Calu3 (cell line): Measurements from ENCODE around the gene SRGAP2C. TPM values are rescaled to one million over a fixed set of nuclear protein-coding genes. Genes with fewer than 3 reads are reported as not detected.
"Not testable (repeated sequence)": the region's sequence is repeated elsewhere in the genome, so short reads cannot be mapped to it uniquely, and the experiment has no call there.

Experiments
- BruUV-seq: library from RNA; stranded (reverse); fragments of 400-500 nt; replicated peaks from 2 replicates; lab custom pipeline; 2021; lab: Mats Ljungman, UMichigan
- CTCF ChIA-PET: fragments of 300-600 bp; sonication (Branson Sonifier 250); formaldehyde crosslinking; loops from one replicate; lab custom pipeline; 2022; ENCODE audit warnings: antibody characterized with exemption; lab: Charles Lee
- DNase-seq: peaks from one replicate; pipeline ENCODE4 v3.0.0; 2022
- H3K27ac Mint-ChIP-seq: one replicate; pipeline ENCODE4 v1.8.0; 2022; ENCODE audit warnings: mixed read lengths; ENCODE audit not compliant: unreplicated experiment
- H3K27me3 Mint-ChIP-seq: one replicate; pipeline ENCODE4 v1.8.0; 2022; ENCODE audit warnings: mixed read lengths; ENCODE audit not compliant: unreplicated experiment
- H3K36me3 Mint-ChIP-seq: one replicate; pipeline ENCODE4 v1.8.0; 2022; ENCODE audit warnings: mild to moderate bottlenecking, moderate library complexity, mixed read lengths; ENCODE audit not compliant: insufficient read depth, unreplicated experiment
- H3K4me1 Mint-ChIP-seq: one replicate; pipeline ENCODE4 v1.8.0; 2022; ENCODE audit warnings: mild to moderate bottlenecking, low read depth, mixed read lengths; ENCODE audit not compliant: unreplicated experiment
- H3K4me3 Mint-ChIP-seq: one replicate; pipeline ENCODE4 v1.8.0; 2022; ENCODE audit warnings: mild to moderate bottlenecking, low read depth, moderate library complexity, mixed read lengths; ENCODE audit not compliant: unreplicated experiment
- H3K9me3 Mint-ChIP-seq: one replicate; pipeline ENCODE4 v1.8.0; 2022; ENCODE audit warnings: low read depth, mixed read lengths; ENCODE audit not compliant: unreplicated experiment
- intact Hi-C: fragments of 100-400 bp; cut with micrococcal nuclease; formaldehyde crosslinking; loops from one replicate; pipeline ENCODE4 v1.10.0; 2022; ENCODE audit not compliant: unreplicated experiment
- total RNA-seq: library from RNA; stranded (reverse); gene quantifications from 2 replicates; pipeline ENCODE4 v1.2.3, GENCODE V29; 2022

The SRGAP2C gene
- total RNA-seq, 1 experiment from 2014 or later = 22.6 TPM

DNA sequence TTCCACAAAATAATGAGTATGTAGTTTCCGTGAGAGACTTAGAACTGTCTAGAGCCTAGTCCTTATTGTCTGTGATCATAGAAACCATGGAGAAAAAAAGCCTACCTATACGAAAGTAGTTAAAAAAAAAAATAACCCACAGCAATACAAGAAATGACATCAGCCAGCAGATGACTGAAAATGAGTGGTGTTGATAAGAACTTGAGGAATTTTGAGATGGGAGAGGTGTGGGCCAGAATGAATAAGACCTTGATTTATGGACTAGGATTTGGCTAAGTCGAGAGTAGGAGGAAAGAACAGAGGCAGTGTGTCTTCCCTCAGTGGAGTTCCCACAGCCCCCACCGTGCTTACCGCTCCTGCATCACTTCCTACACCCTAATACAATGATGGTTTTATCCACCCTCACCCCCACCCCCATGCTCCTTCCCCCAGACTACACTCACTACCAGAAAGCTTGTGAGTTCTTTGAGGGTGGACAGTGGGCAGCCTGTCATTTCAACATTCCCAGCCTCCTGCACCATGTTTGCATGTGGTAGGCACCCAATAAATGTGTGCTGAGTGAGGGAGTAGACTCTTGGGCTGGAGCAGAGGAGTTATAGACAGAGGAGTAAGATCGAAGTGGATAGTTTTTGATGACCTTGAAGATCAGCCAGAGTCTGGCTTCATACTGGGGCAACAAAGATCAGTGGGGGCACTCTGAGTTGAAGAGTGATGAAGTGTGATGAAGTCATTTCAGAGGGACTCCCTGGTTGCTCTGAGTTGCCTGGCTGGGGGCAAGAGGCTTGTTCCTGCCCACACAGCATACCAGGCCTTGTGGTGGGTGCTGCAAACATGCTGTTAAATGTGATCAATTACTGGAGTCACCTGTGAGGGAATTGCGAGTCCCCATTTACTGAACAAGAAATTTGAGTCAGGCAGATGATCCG, 21.3 kb downstream of the SRGAP2C start:
- H3K4me1 Mint-ChIP-seq, CTCF ChIA-PET, H3K36me3 Mint-ChIP-seq, H3K27ac Mint-ChIP-seq, H3K9me3 Mint-ChIP-seq, H3K27me3 Mint-ChIP-seq, DNase-seq, H3K4me3 Mint-ChIP-seq, BruUV-seq, intact Hi-C loops: not testable (repeated sequence)

GRCh38 chr1:121207328-121207727, 22.6 kb downstream of the SRGAP2C start:
- CTCF ChIA-PET, DNase-seq, H3K27me3 Mint-ChIP-seq, H3K4me3 Mint-ChIP-seq, H3K36me3 Mint-ChIP-seq, H3K9me3 Mint-ChIP-seq, H3K27ac Mint-ChIP-seq, H3K4me1 Mint-ChIP-seq, BruUV-seq, intact Hi-C loops: not testable (repeated sequence)

DNA sequence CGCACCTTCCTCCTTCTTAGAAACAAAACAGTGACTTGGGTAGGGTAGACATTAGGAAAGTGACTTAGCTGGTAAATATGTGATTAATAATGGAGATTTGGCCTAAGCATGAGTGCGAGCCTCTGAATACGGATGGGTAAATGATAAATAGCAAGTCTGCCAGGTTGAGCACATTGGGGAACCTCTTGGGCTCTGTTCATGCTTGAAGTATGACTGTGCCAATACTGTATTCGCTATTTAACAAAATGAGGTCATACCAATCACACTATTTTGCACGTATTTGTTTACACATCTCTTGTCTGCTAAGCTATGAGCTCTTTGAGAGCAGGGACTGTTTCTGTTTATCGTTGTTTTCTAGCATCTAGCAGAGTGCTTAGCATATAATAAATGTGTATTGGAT, 23.6 kb downstream of the SRGAP2C start:
- DNase-seq, H3K27me3 Mint-ChIP-seq, H3K9me3 Mint-ChIP-seq, H3K36me3 Mint-ChIP-seq, BruUV-seq, intact Hi-C loops, H3K4me3 Mint-ChIP-seq, H3K4me1 Mint-ChIP-seq, H3K27ac Mint-ChIP-seq, CTCF ChIA-PET: not testable (repeated sequence)

DNA sequence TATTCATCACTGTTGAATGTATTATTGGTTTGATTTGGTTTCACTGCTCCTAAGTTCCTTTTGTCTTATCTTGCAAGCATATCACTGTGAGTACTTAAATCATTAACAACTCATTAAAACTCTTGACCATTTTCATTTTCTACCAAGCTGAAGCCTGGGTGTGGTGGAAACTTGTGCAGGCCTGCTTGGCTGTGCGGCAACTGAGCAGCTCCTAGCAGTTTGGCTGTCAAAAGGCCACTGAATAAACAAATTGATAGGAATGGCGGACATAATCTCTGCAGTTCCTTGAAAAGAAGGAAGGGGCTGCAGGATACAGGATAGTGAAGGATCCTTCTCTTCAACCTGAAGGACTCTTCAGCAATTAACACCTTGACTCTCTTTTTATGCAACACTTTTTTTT, 26.0 kb downstream of the SRGAP2C start:
- H3K27ac Mint-ChIP-seq, H3K36me3 Mint-ChIP-seq, BruUV-seq, H3K27me3 Mint-ChIP-seq, H3K9me3 Mint-ChIP-seq, DNase-seq, CTCF ChIA-PET, H3K4me3 Mint-ChIP-seq, H3K4me1 Mint-ChIP-seq, intact Hi-C loops: not testable (repeated sequence)

- not testable (repeated sequence) for H3K9me3 Mint-ChIP-seq, H3K27me3 Mint-ChIP-seq
Observed at GRCh38 chr1:121213491-121213890, 28.7 kb downstream of the SRGAP2C start.

DNA sequence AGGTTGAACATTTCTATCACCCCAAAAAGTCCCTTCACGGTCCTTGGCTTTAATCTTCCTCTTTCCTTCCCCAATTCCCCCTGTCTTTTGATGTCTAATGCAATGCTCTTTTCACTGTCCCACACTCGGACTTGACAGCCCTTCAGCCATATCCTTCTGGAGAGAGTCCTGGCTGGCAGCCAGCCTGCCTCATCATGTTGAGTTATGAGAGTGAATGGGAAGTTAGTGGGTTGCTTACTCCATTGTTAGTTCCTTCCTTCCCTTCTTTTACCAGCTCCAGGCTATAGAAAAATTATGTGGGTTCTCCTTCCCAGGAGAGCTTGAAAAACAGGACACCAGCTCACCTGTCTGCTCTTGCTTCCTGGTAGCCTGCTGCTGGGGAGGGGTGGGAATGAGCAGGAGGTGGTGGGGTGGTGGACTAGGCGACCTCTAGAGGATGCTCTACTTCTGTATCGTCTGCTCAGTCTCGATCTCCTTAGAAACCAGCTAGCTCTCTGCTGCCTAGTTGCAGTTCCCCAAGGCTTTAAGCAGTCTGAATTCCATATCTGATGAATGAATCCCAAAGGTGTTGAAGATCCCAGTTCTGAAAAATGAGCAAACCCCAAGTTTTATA, 29.9 kb downstream of the SRGAP2C start:
- H3K4me1 Mint-ChIP-seq, H3K27ac Mint-ChIP-seq, DNase-seq, H3K9me3 Mint-ChIP-seq, CTCF ChIA-PET, BruUV-seq, intact Hi-C loops, H3K36me3 Mint-ChIP-seq, H3K27me3 Mint-ChIP-seq, H3K4me3 Mint-ChIP-seq: not testable (repeated sequence)

More at GRCh38 chr1:121213491-121213890, 28.7 kb downstream of the SRGAP2C start:
- BruUV-seq, H3K36me3 Mint-ChIP-seq, intact Hi-C loops, CTCF ChIA-PET, H3K4me3 Mint-ChIP-seq, DNase-seq, H3K4me1 Mint-ChIP-seq, H3K27ac Mint-ChIP-seq: not testable (repeated sequence)

GRCh38 chr1:121215699-121216417, 31.1 kb downstream of the SRGAP2C start:
- BruUV-seq, CTCF ChIA-PET, DNase-seq, H3K27ac Mint-ChIP-seq, H3K27me3 Mint-ChIP-seq, H3K4me1 Mint-ChIP-seq, H3K4me3 Mint-ChIP-seq, intact Hi-C loops, H3K9me3 Mint-ChIP-seq, H3K36me3 Mint-ChIP-seq: not testable (repeated sequence)

DNA sequence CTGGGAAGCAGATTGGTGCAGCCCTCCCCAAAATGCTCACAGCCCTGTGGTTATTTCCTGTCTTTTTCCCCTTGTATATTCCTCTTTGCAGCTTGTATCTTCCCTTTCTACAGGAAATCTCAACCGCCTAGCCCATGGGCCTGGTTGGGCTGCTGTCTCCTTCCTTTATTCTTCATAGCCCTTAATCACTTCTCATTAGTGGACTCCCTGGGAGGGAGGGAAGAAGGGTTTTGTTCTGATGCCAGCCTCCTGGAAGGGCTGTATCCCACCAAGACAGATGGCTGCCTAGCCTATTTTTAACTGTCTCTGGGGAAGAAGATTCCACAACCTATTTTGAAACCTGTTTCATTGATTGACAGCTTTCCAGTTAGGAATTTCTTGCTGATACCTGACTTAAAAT, 31.9 kb downstream of the SRGAP2C start:
- DNase-seq, CTCF ChIA-PET, H3K27ac Mint-ChIP-seq, H3K27me3 Mint-ChIP-seq, H3K4me1 Mint-ChIP-seq, intact Hi-C loops, H3K4me3 Mint-ChIP-seq, H3K36me3 Mint-ChIP-seq, BruUV-seq, H3K9me3 Mint-ChIP-seq: not testable (repeated sequence)

DNA sequence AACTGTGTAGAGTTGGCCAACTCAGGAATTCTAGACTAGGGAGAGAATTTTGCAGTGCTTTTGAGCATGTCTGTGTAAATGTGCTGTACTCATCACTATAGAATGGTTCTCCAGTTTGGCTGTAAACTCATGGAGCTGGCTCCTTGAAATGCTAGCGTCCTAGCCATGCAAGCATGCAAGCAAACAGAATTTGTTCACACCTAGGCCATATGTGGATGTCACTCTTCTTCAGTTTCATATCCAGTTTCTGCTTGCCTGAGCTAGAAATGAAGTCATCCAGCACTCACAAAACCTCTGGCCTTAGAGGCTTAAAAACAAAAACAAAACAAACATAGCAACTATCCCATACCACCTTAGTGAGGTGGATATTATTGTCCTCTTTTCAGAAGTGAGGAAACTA, 37.0 kb downstream of the SRGAP2C start:
- CTCF ChIA-PET, intact Hi-C loops, H3K27me3 Mint-ChIP-seq, H3K36me3 Mint-ChIP-seq, H3K9me3 Mint-ChIP-seq, H3K4me1 Mint-ChIP-seq, BruUV-seq, DNase-seq, H3K4me3 Mint-ChIP-seq, H3K27ac Mint-ChIP-seq: not testable (repeated sequence)
